Fibroblast of villous mesenchyme (primary cell): Measurements from ENCODE around the gene PLEKHA7. TPM values are rescaled to one million over a fixed set of nuclear protein-coding genes. Genes with fewer than 3 reads are reported as not detected.

Experiments
- DNase-seq: peaks from one replicate; pipeline ENCODE4 v3.0.0-alpha.2; 2010; ENCODE audit warnings: low read depth
- H3K4me3 ChIP-seq: 2 replicates; pipeline ENCODE4 v1.5.1; 2011; ENCODE audit warnings: low read depth, mild to moderate bottlenecking, low read length
- CTCF ChIP-seq: IDR thresholded peaks from 2 replicates; pipeline ENCODE4 v1.5.1; 2012; ENCODE audit warnings: low read depth, mild to moderate bottlenecking, low read length; ENCODE audit not compliant: insufficient read depth
- total RNA-seq: library from RNA; depleted of rRNA; stranded (reverse); fragments of >200 nt; gene quantifications from 2 replicates; pipeline ENCODE4 v1.2.3, GENCODE V29; 2012

PLEKHA7 gene
- total RNA-seq, 1 donor = 0.86 TPM

- TF ChIP-seq CTCF = no peak
- H3K4me3 ChIP-seq = no peak overlapping the region
- DNase-seq = no peak
These were observed 242.1 kb downstream of the PLEKHA7 start for GRCh38 chr11:16772141-16772512.

GRCh38 chr11:16771350-16772140, 242.7 kb downstream of the PLEKHA7 start:
- no peak for DNase-seq
- no peak for TF ChIP-seq CTCF
- H3K4me3 ChIP-seq = no peak overlapping the region

- H3K4me3 ChIP-seq = no peak overlapping the region
- TF ChIP-seq CTCF = no peak
- no peak for DNase-seq
These were observed 244.2 kb downstream of the PLEKHA7 start for GRCh38 chr11:16770016-16770415.

- DNase-seq = no peak
- no peak for TF ChIP-seq CTCF
These were observed 244.8 kb downstream of the PLEKHA7 start for GRCh38 chr11:16769386-16769785.

GRCh38 chr11:16767957-16768356, 246.3 kb downstream of the PLEKHA7 start:
- DNase-seq = no peak
- no peak overlapping the region for H3K4me3 ChIP-seq
- TF ChIP-seq CTCF = no peak

More at GRCh38 chr11:16769386-16769785, 244.8 kb downstream of the PLEKHA7 start:
- no peak overlapping the region for H3K4me3 ChIP-seq

GRCh38 chr11:16767137-16767536, 247.1 kb downstream of the PLEKHA7 start:
- no peak overlapping the region for H3K4me3 ChIP-seq
- no peak for DNase-seq
- TF ChIP-seq CTCF = no peak

- DNase-seq = no peak
- TF ChIP-seq CTCF = no peak
- no peak overlapping the region for H3K4me3 ChIP-seq
These were observed 249.3 kb downstream of the PLEKHA7 start for GRCh38 chr11:16764888-16765287.
